HCT116 (cell line): ENCODE measurements around the gene MACROH2A1. TPM values are rescaled to one million over a fixed set of nuclear protein-coding genes. Genes with fewer than 3 reads are reported as not detected.

Experiments
- ATAC-seq: fragments of 200-7000 bp; cut with Tn5 transposase; 2 replicates; pipeline ENCODE4 v1.9.1; 2020; ENCODE audit warnings: mild to moderate bottlenecking, moderate library complexity
- BruUV-seq: library from RNA; stranded (reverse); fragments of 400-500 nt; replicated peaks from 2 replicates; lab custom pipeline; 2021; lab: Mats Ljungman, UMichigan
- CTCF ChIA-PET: fragments of 300-600 bp; sonication (Branson Sonifier 250); formaldehyde crosslinking; loops from one replicate; lab custom pipeline; 2021; ENCODE audit warnings: antibody characterized with exemption; lab: Charles Lee
- POLR2A ChIA-PET: fragments of 300-600, 350-600 bp; sonication (Branson Sonifier 250); formaldehyde crosslinking; loops from one replicate; lab custom pipeline; 2021; ENCODE audit warnings: antibody characterized with exemption; lab: Charles Lee
- RAD21 ChIA-PET, 2 experiments: fragments of 300-600 bp; sonication (Branson Sonifier 250); formaldehyde crosslinking; loops; one replicate each; lab custom pipeline; 2023; ENCODE audit warnings: low total read pairs in 2 of 2; ENCODE audit not compliant: uncharacterized antibody in 2 of 2, unreplicated experiment in 2 of 2, low non-redundant PET in 1 of 2; lab: Charles Lee
- DNase-seq: peaks from one replicate; pipeline ENCODE4 v3.0.0-alpha.2; 2010; ENCODE audit warnings: low read depth, low spot score
- H2AFZ ChIP-seq: fragments of 200-600 bp; shearing (Covaris generic), sonication (generic); 2 replicates; pipeline ENCODE4 v1.6.1; 2017; ENCODE audit warnings: low read depth, mixed run types, mixed read lengths, antibody characterized with exemption, low read length; ENCODE audit not compliant: poor library complexity, severe bottlenecking
- H3K27ac ChIP-seq: 2 replicates; pipeline ENCODE4 v1.5.1; 2012; ENCODE audit warnings: low read depth, low read length
- H3K27me3 ChIP-seq: fragments of 200-600 bp; sonication (generic); 2 replicates; pipeline ENCODE4 v1.6.1; 2016; ENCODE audit warnings: mixed run types, low read length, mixed read lengths; ENCODE audit not compliant: insufficient read depth
- H3K36me3 ChIP-seq, 2 experiments: fragments of 200-500 bp in 1 of 2; fragments of 200-600 bp in 1 of 2; sonication (Bioruptor generic) in 1 of 2; sonication (generic) in 1 of 2; 2 replicates each; pipeline versions ENCODE4 v1.5.1 to v1.6.1; 2014 to 2016; ENCODE audit warnings: low read length in 2 of 2, inconsistent platforms in 1 of 2, mixed read lengths in 1 of 2, mixed run types in 1 of 2; ENCODE audit not compliant: insufficient read depth in 2 of 2, control insufficient read depth in 1 of 2
- H3K4me1 ChIP-seq, 2 experiments: fragments of 200-600 bp in 1 of 2; sonication (generic) in 1 of 2; 2 replicates each; pipeline versions ENCODE4 v1.5.1 to v1.6.1; 2012 to 2017; ENCODE audit warnings: low read length in 2 of 2, inconsistent platforms in 1 of 2, mild to moderate bottlenecking in 1 of 2, mixed read lengths in 1 of 2, mixed run types in 1 of 2, moderate library complexity in 1 of 2; ENCODE audit not compliant: insufficient read depth in 2 of 2, control insufficient read depth in 1 of 2
- H3K4me2 ChIP-seq: fragments of 200-600 bp; sonication (generic); 2 replicates; pipeline ENCODE4 v1.6.1; 2017; ENCODE audit warnings: mixed run types, low read length, mixed read lengths
- H3K4me3 ChIP-seq, 2 experiments: fragments of 200-600 bp in 1 of 2; sonication (generic) in 1 of 2; replicated peaks in 1 of 2; 2 replicates each; pipeline ENCODE4 v1.5.1; 2011 to 2016; ENCODE audit warnings: low read length in 2 of 2, control low read depth in 1 of 2, low read depth in 1 of 2, mild to moderate bottlenecking in 1 of 2, mixed read lengths in 1 of 2, mixed run types in 1 of 2
- H3K79me2 ChIP-seq: fragments of 200-600 bp; sonication (generic); 2 replicates; pipeline ENCODE4 v1.6.1; 2017; ENCODE audit warnings: mild to moderate bottlenecking, mixed run types, low read length, moderate library complexity, mixed read lengths; ENCODE audit not compliant: insufficient read depth
- H3K9ac ChIP-seq: fragments of 200-600 bp; sonication (generic); 2 replicates; pipeline ENCODE4 v1.6.1; 2016; ENCODE audit warnings: low read length, mixed read lengths
- H3K9me2 ChIP-seq: fragments of 200-600 bp; sonication (generic), shearing (Covaris generic); 2 replicates; pipeline ENCODE4 v1.6.1; 2017; ENCODE audit warnings: mixed run types, mild to moderate bottlenecking, moderate library complexity; ENCODE audit not compliant: insufficient read depth
- H3K9me3 ChIP-seq, 2 experiments: fragments of 200-500 bp in 1 of 2; fragments of 200-600 bp in 1 of 2; sonication (Bioruptor generic) in 1 of 2; sonication (generic) in 1 of 2; 2 replicates each; pipeline ENCODE4 v1.6.1; 2014 to 2017; ENCODE audit warnings: low read length in 2 of 2, mixed read lengths in 2 of 2, inconsistent platforms in 1 of 2, low read depth in 1 of 2, mild to moderate bottlenecking in 1 of 2, mixed run types in 1 of 2, moderate library complexity in 1 of 2; ENCODE audit not compliant: control insufficient read depth in 1 of 2, insufficient read depth in 1 of 2
- H4K20me1 ChIP-seq: fragments of 200-600 bp; sonication (generic), shearing (Covaris generic); 2 replicates; pipeline ENCODE4 v1.6.1; 2017; ENCODE audit warnings: mixed run types, mild to moderate bottlenecking, moderate library complexity; ENCODE audit not compliant: insufficient read depth
- CEBPB ChIP-seq: IDR thresholded peaks from 2 replicates; pipeline ENCODE4 v1.6.1; 2012; ENCODE audit warnings: low read depth
- CTCF ChIP-seq, 3 experiments: fragments of 200-600 bp in 1 of 3; sonication (generic) in 1 of 3; IDR thresholded peaks in 2 of 3; conservative IDR thresholded peaks in 1 of 3; 2 replicates each; pipeline ENCODE4 v1.5.1; 2012 to 2017; ENCODE audit warnings: low read depth in 2 of 3, low read length in 2 of 3, antibody characterized with exemption in 1 of 3, borderline replicate concordance in 1 of 3, control low read depth in 1 of 3, mild to moderate bottlenecking in 1 of 3, mixed read lengths in 1 of 3, mixed run types in 1 of 3, moderate library complexity in 1 of 3; ENCODE audit not compliant: insufficient read depth in 1 of 3
- EGR1 ChIP-seq: IDR thresholded peaks from 2 replicates; pipeline ENCODE4 v1.6.1; 2012; ENCODE audit warnings: low read depth
- ELF1 ChIP-seq: IDR thresholded peaks from 2 replicates; pipeline ENCODE4 v1.6.1; 2012; ENCODE audit warnings: low read depth, borderline replicate concordance
- EZH2 ChIP-seq: fragments of 200-600 bp; sonication (generic); IDR thresholded peaks from 2 replicates; pipeline ENCODE4 v1.6.1; 2017; ENCODE audit warnings: antibody characterized with exemption, mixed run types
- EZH2phosphoT487 ChIP-seq: fragments of 200-600 bp; IDR thresholded peaks from 2 replicates; pipeline ENCODE4 v1.6.1; 2018; ENCODE audit warnings: antibody characterized with exemption, borderline replicate concordance
- FOSL1 ChIP-seq: IDR thresholded peaks from 2 replicates; pipeline ENCODE4 v1.6.1; 2012; ENCODE audit warnings: low read depth
- JUND ChIP-seq: IDR thresholded peaks from 2 replicates; pipeline ENCODE4 v1.6.1; 2012
- MAX ChIP-seq: IDR thresholded peaks from 2 replicates; pipeline ENCODE4 v1.6.1; 2012
- POLR2A ChIP-seq: IDR thresholded peaks from 2 replicates; pipeline ENCODE4 v1.7.0; 2011; ENCODE audit warnings: borderline replicate concordance; ENCODE audit not compliant: insufficient read depth, insufficient read length; ENCODE audit errors: extremely low read depth
- RAD21 ChIP-seq: IDR thresholded peaks from 2 replicates; pipeline ENCODE4 v1.6.1; 2012; ENCODE audit warnings: low read depth, mild to moderate bottlenecking
- SIN3A ChIP-seq: IDR thresholded peaks from 2 replicates; pipeline ENCODE4 v1.6.1; 2012; ENCODE audit warnings: low read depth
- SP1 ChIP-seq: IDR thresholded peaks from 2 replicates; pipeline ENCODE4 v1.6.1; 2012; ENCODE audit warnings: low read depth
- SRF ChIP-seq: IDR thresholded peaks from 2 replicates; pipeline ENCODE4 v1.6.1; 2012; ENCODE audit warnings: low read depth
- TCF7L2 ChIP-seq: IDR thresholded peaks from 2 replicates; pipeline ENCODE4 v1.7.0; 2011; ENCODE audit warnings: borderline replicate concordance, inconsistent platforms; ENCODE audit not compliant: insufficient read depth, insufficient read length; ENCODE audit errors: extremely low read depth
- YY1 ChIP-seq: IDR thresholded peaks from 2 replicates; pipeline ENCODE4 v1.6.1; 2011; ENCODE audit warnings: low read length, low read depth, moderate library complexity, mild to moderate bottlenecking; ENCODE audit not compliant: insufficient replicate concordance; ENCODE audit errors: extremely low read depth
- ZFX ChIP-seq: fragments of 450-650 bp; IDR thresholded peaks from 2 replicates; pipeline ENCODE4 v1.6.1; 2017
- ZNF274 ChIP-seq: fragments of 200-500 bp; sonication (Bioruptor generic); IDR thresholded peaks from 2 replicates; pipeline ENCODE4 v1.6.1; 2014; ENCODE audit warnings: mild to moderate bottlenecking, low read depth, low read length, inconsistent platforms
- intact Hi-C: fragments of 100-400 bp; cut with micrococcal nuclease; formaldehyde crosslinking; loops from 2 replicates; pipeline ENCODE4 v1.10.0; 2022
- total RNA-seq: library from RNA; stranded (reverse); gene quantifications from one replicate; pipeline ENCODE4 v1.2.1, GENCODE V29; 2021; ENCODE audit not compliant: unreplicated experiment

MACROH2A1 gene
- total RNA-seq, 1 experiment from 2014 or later, result 218 TPM

- Histone ChIP-seq H3K36me3 (peaks cover 19 to 37% of the 10 kb centered on the region in 2 experiments), H2AFZ (no peak overlapping the region), H3K9ac (no peak overlapping the region), H3K9me2 (no peaks in the 10 kb centered on the region), H3K27me3 (no peaks in the 10 kb centered on the region), H3K4me3 (no peak overlapping the region), H3K4me2 (no peak overlapping the region), H4K20me1 (no peaks in the 10 kb centered on the region), H3K79me2 (peaks cover 26% of the 10 kb centered on the region; the same call in 1 of the 2 replicates), H3K27ac (no peak overlapping the region), H3K9me3 (no peaks in the 10 kb centered on the region), H3K4me1 (no peaks in the 10 kb centered on the region)
- no peak for DNase-seq
- TF ChIP-seq YY1, result no peak
- no peak for TF ChIP-seq SIN3A
- no peak for TF ChIP-seq MAX
- no peak for TF ChIP-seq TCF7L2
- TF ChIP-seq EZH2, result no peak
- no peak for TF ChIP-seq ZNF274
- TF ChIP-seq ZFX, result no peak
- no peak for TF ChIP-seq SP1
- TF ChIP-seq ELF1, result no peak
- TF ChIP-seq EZH2phosphoT487, result no peak
- no peak for TF ChIP-seq FOSL1
- no peak for TF ChIP-seq POLR2A
- no peak for TF ChIP-seq EGR1
- TF ChIP-seq RAD21, result no peak
- no peak for TF ChIP-seq CTCF (IDR thresholded peaks at IDR 0.05 in 2 of 3, conservative IDR thresholded peaks at IDR 0.05 in 1 of 3; ENCODE audit: borderline replicate concordance in 1 of 3, insufficient read depth in 1 of 3, low read depth in 2 of 3, low read length in 2 of 3)
- no peak for TF ChIP-seq JUND
- TF ChIP-seq SRF, result no peak
- no peak for TF ChIP-seq CEBPB
- intact Hi-C loops, result no loop called here
- POLR2A ChIA-PET, result no interaction called here
- RAD21 ChIA-PET, result no interaction called here
- no TSS peak for BruUV-seq
- no peak for ATAC-seq
- CTCF ChIA-PET, result no interaction called here
Observed at GRCh38 chr5:135356522-135357318, 42.3 kb downstream of the MACROH2A1 start.
